Measurements from ENCODE around the gene ZNF319. TPM values are rescaled to one million over a fixed set of nuclear protein-coding genes. Genes with fewer than 3 reads are reported as not detected.

The ZNF319 gene
- total and polyA plus RNA-seq, 4 donors, result 0.64 to 3.4 (median 2.6) TPM

GRCh38 chr16:57949013-57949412, 51.5 kb downstream of the ZNF319 start:
- Histone ChIP-seq H3K36me3 (ENCODE audit: control insufficient read depth in 4 of 4, insufficient read depth in 3 of 4, low read depth in 1 of 4, low read length in 3 of 4) (no peaks in the 10 kb centered on the region), H3K9me3 (ENCODE audit: control insufficient read depth in 4 of 4, low read length in 3 of 4) (no peaks in the 10 kb centered on the region), H3K4me1 (ENCODE audit: control insufficient read depth in 4 of 4, insufficient read depth in 4 of 4, low read length in 3 of 4) (no peaks in the 10 kb centered on the region), H3K9ac (ENCODE audit: low read depth in 1 of 2, low read length in 2 of 2) (no peak overlapping the region), H3K27ac (ENCODE audit: low read depth in 1 of 2, low read length in 2 of 2) (no peak overlapping the region), H3K4me3 (ENCODE audit: low read depth in 1 of 3, low read length in 3 of 3) (no peak overlapping the region), H3K27me3 (ENCODE audit: control insufficient read depth in 4 of 4, insufficient read depth in 4 of 4, low read length in 3 of 4) (no peaks in the 10 kb centered on the region)
- DNase-seq (ENCODE audit: low spot score), result no peak
- TF ChIP-seq EGR1 (IDR thresholded peaks at IDR 0.05; ENCODE audit: low read depth in 2 of 2) (no peak), GABPA (IDR thresholded peaks at IDR 0.05 in 1 of 2, conservative IDR thresholded peaks at IDR 0.05 in 1 of 2) (no peak)
- WGBS, result 14% methylated on average over 2 of the region's 2 CpGs

- Histone ChIP-seq H3K4me1 (ENCODE audit: control insufficient read depth in 4 of 4, insufficient read depth in 4 of 4, low read length in 3 of 4) (no peaks in the 10 kb centered on the region), H3K9ac (ENCODE audit: low read depth in 1 of 2, low read length in 2 of 2) (no peak overlapping the region), H3K27me3 (ENCODE audit: control insufficient read depth in 4 of 4, insufficient read depth in 4 of 4, low read length in 3 of 4) (no peaks in the 10 kb centered on the region), H3K36me3 (ENCODE audit: control insufficient read depth in 4 of 4, insufficient read depth in 3 of 4, low read depth in 1 of 4, low read length in 3 of 4) (no peaks in the 10 kb centered on the region), H3K27ac (ENCODE audit: low read depth in 1 of 2, low read length in 2 of 2) (no peak overlapping the region), H3K9me3 (ENCODE audit: control insufficient read depth in 4 of 4, low read length in 3 of 4) (no peaks in the 10 kb centered on the region), H3K4me3 (ENCODE audit: low read depth in 1 of 3, low read length in 3 of 3) (no peak overlapping the region)
- no peak for DNase-seq (ENCODE audit: low spot score)
- no peak for TF ChIP-seq GABPA (IDR thresholded peaks at IDR 0.05 in 1 of 2, conservative IDR thresholded peaks at IDR 0.05 in 1 of 2)
- TF ChIP-seq FOXA1 (IDR thresholded peaks at IDR 0.05), result no peak
- no peak for TF ChIP-seq ZBTB33 (IDR thresholded peaks at IDR 0.05)
- TF ChIP-seq HNF4A (conservative IDR thresholded peaks at IDR 0.05), result no peak
- no peak for TF ChIP-seq RAD21 (IDR thresholded peaks at IDR 0.05)
- no peak for TF ChIP-seq ATF3 (IDR thresholded peaks at IDR 0.05)
- no peak for TF ChIP-seq FOXA2 (IDR thresholded peaks at IDR 0.05)
- TF ChIP-seq HNF4G (IDR thresholded peaks at IDR 0.05), result no peak
- TF ChIP-seq YY1 (IDR thresholded peaks at IDR 0.05), result no peak
- 90% methylated on average over 5 of the region's 5 CpGs for WGBS
These were observed 52.4 kb downstream of the ZNF319 start for GRCh38 chr16:57948027-57948426.

GRCh38 chr16:57947261-57947660, 53.2 kb downstream of the ZNF319 start:
- no peak for DNase-seq (ENCODE audit: low spot score)
- Histone ChIP-seq H3K27ac (ENCODE audit: low read depth in 1 of 2, low read length in 2 of 2) (no peak overlapping the region), H3K9ac (ENCODE audit: low read depth in 1 of 2, low read length in 2 of 2) (no peak overlapping the region), H3K4me3 (ENCODE audit: low read depth in 1 of 3, low read length in 3 of 3) (no peak overlapping the region), H3K27me3 (ENCODE audit: control insufficient read depth in 4 of 4, insufficient read depth in 4 of 4, low read length in 3 of 4) (no peaks in the 10 kb centered on the region), H3K4me1 (ENCODE audit: control insufficient read depth in 4 of 4, insufficient read depth in 4 of 4, low read length in 3 of 4) (no peaks in the 10 kb centered on the region), H3K9me3 (ENCODE audit: control insufficient read depth in 4 of 4, low read length in 3 of 4) (no peaks in the 10 kb centered on the region), H3K36me3 (ENCODE audit: control insufficient read depth in 4 of 4, insufficient read depth in 3 of 4, low read depth in 1 of 4, low read length in 3 of 4) (no peaks in the 10 kb centered on the region)
- 88% methylated on average over 2 of the region's 2 CpGs for WGBS
- TF ChIP-seq TAF1 (conservative IDR thresholded peaks at IDR 0.05), result no peak
- no peak for TF ChIP-seq FOXA2 (IDR thresholded peaks at IDR 0.05)
- TF ChIP-seq NR2F2 (IDR thresholded peaks at IDR 0.05), result no peak
- TF ChIP-seq ZBTB33 (IDR thresholded peaks at IDR 0.05), result no peak
- TF ChIP-seq YY1 (IDR thresholded peaks at IDR 0.05), result no peak
- no peak for TF ChIP-seq HNF4A (conservative IDR thresholded peaks at IDR 0.05)
- TF ChIP-seq REST (IDR thresholded peaks at IDR 0.05), result no peak
- TF ChIP-seq MAX (IDR thresholded peaks at IDR 0.05), result no peak
- no peak for TF ChIP-seq RAD21 (IDR thresholded peaks at IDR 0.05)
- TF ChIP-seq GABPA (IDR thresholded peaks at IDR 0.05 in 1 of 2, conservative IDR thresholded peaks at IDR 0.05 in 1 of 2), result no peak
- TF ChIP-seq SP1 (IDR thresholded peaks at IDR 0.05), result no peak
- TF ChIP-seq EGR1 (IDR thresholded peaks at IDR 0.05; ENCODE audit: low read depth in 2 of 2), result no peak
- TF ChIP-seq FOXA1 (IDR thresholded peaks at IDR 0.05), result no peak
- no peak for TF ChIP-seq ATF3 (IDR thresholded peaks at IDR 0.05)
